ENCODE measurements around the gene RCAN2.
"Not testable (repeated sequence)": the region's sequence is repeated elsewhere in the genome, so short reads cannot be mapped to it uniquely, and the experiment has no call there.

RCAN2 gene

DNA sequence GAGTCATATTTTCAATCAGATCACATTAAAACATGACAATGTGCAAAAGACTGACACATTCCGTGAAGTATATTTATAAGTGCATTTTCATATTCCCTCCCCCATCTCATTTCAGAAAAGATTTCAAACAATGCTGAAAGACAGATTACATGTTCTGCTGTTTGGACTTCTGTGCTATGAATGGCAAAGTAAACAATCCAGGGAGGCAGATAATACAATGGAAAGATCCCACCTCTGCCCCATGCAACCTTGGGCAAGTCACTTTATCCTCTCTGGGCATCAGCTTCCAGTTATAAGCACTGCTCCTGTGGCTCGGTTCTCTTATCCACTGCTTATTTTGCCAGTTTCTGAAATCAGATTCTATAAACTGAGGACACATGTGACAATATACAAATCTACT, 110.2 kb downstream of the RCAN2 start:
- DNase-seq: no peak

DNA sequence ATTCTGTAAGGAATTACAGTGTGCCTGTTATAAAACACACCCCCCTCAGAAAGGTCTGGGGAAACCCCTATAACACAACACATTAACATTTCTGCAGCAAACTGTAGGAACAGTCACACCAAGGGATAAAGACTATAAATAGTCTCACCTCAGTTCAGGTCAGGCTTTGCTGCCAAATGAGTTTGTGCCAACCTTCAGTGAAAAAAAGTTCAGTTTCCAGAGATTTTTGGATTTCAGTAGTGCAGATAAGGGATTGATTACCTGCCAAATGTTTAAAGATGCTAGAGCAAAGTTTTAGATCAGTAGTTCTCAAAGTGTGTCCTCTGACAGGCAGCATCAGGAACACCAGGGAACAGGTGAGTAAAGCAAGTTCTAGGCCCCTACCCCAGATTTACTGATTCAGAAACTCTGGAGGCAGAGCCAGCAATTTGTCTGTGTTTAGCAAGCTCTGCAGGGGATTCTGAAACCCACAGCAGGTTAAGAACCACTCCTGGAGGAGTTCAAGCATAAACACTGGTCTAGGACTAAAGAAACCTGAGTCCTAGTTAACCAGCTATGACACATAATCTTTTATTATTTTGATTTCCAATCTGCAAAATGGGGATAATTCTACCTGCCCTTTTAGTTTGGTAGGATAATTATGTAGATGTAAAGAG, 111.0 kb downstream of the RCAN2 start:
- DNase-seq: no peak

DNA sequence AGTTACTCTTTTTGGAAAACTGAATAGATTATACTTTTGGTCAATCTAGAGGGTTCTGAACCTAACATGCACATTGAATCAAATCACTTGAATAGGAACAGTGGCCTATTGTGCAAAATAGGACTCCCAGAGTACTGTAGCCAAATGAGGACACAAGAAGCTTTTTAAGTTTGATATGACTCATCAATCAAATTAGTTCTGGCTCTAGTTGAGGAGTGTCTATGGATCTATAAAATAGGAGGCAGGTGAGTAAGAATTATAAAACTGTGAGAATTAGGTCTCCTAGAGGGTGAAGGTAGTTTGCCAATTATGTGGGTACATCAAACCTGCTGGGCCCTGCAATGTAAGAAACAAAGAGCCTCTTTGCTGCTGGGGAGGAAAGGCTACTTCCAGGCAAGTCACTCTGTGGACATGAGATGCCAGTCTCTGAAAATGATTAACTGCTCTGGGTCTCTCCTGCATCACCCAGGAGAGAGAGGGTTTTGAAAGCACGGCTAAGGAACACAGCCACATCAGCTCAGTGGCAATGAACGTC, 112.3 kb downstream of the RCAN2 start:
- DNase-seq: no peak

DNA sequence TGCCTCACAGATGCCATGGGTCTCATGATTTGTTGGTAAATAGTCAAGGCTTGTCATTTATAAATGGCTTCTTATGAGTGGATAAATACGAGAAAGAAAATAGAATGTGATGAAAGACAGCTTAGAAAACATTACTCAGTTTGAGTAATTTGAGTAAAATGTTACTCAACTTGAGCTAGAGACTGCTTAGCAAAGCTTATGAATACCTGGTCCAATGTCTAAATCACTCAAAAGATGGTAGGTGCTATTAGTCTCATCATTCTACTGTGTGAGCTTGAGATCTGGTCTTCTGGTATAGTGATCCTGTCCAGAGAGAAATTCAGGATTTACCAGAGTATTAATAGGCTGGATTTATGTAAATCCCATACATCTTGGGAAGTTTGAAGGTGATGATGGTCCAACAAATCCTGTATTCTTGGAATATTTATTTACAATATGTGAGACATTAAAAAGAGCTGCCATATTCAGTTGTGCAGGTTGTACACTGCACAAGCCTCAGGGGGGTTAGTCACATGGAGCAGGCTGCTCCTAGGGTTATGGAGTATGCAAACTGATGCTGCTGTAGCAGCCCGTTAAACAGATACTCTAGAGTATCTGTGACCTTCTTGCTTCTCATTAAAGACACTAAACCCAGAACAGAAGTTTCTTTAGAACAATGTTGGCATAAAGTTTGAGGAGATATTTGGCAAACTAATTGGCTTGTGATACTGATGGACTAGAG, 112.9 kb downstream of the RCAN2 start:
- DNase-seq: no peak

DNA sequence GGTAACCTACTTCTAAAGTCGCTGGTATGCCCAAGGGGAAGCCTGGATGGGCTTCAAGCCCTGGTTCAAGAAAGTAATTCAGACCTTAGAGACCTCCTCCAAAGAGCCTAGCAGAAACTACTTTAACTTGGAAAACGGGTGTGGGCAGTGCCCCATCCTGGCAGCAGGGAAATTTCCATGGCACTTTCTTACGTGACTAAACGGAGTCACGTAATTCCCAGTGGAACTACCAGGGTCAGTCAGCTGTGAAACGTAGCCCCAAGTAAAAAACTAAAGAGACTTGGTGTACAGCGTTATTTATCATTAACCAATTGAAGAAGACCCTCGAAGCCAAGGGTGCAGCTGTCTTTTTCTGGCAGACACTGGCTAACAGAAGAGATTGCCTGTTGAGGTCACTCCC, 114.0 kb downstream of the RCAN2 start:
- DNase-seq: no peak

DNA sequence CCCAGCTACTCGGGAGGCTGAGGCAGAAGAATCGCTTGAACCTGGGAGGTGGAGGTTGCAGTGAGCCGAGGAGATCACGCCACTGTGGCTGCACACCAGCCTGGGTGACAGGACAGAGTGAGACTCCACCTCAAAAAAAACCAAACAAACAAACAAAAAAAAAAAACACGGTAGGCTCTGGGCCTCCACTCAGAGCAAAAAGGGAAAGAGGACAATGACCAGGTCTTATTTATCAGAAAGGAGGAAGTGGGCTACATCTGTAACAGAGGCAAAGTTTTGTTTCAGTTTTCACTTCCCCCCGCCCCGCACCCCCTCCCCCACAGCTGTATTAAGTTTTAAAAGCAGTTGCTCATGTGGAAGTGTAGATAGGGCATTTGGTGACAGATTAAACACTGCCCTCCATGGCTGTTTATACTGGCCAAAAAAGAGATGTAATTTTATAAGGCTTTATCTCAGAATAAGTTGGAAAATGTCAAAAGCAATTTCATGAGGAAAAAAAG, 114.6 kb downstream of the RCAN2 start:
- no peak for DNase-seq

DNA sequence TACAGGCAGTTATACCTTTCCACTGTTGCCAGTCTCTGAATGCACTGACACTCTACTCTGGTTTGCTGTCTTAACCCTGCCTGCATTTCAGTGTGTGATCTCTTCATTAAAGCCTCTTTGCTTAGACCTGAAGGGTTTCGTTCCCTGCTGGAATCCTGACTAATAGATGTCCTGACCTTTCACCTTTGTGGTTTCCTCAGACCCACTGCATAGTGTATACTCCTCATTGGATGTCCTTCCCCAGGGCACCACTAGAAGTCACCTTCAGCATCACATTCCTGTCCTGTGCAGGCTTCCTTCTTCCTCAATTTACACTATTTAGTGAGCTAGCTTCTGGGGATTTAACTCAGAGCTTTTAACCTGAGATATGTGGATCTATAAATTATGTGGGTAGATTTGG, 120.6 kb downstream of the RCAN2 start:
- DNase-seq: no peak

DNA sequence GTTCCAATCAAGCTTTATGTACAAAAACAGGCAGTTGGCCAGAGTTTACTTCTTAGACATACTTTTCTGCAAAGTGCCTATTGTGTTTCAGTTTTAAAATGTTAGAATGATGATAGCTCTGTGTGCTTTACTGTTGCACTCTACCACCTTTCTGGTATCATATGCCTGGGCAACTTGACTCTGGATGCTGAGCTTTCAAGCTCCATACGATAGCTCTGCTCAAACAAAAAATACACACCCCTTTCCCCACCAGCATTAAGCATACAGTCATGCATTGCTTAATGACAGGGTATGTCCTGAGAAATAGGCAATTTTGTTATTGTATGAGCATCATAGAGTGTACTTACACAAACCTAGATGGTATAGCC, 123.1 kb downstream of the RCAN2 start:
- DNase-seq: no peak

DNA sequence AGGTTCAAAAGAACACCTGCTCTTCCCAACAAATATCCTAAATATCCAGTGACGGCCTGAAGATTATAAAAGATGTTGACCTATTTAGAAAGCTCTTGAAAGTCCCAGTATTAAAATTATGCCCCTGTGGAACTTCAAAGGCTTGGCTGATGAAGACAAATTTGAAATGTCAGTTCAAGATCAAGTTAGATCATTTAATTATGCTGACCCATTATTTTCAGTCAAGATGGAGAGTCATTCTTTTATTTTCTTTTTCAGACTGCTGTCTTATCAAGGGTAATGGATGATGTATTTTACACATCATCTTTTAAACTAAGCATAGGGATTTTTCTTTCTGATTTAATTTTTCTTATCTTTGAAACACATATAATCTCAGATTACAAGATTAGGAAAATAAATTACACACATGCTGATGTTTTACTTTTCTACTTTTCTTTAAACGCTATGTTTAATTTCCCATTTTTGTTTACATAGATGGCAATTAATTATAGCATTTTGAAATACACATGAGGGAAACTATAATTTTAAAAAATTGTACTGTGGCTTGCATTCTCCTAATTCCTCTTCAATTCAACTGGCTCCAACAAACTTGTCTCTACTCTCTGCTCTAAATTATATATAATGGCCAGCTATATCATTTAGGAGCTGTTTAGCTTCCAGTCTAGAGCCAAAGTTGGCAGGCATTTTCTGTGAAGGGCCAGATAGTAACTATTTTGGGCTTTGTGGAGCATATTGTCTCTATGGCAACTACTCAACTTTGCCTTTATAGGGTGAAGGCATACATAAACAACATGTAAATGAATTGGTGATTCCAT, 123.7 kb downstream of the RCAN2 start:
- no peak for DNase-seq

DNA sequence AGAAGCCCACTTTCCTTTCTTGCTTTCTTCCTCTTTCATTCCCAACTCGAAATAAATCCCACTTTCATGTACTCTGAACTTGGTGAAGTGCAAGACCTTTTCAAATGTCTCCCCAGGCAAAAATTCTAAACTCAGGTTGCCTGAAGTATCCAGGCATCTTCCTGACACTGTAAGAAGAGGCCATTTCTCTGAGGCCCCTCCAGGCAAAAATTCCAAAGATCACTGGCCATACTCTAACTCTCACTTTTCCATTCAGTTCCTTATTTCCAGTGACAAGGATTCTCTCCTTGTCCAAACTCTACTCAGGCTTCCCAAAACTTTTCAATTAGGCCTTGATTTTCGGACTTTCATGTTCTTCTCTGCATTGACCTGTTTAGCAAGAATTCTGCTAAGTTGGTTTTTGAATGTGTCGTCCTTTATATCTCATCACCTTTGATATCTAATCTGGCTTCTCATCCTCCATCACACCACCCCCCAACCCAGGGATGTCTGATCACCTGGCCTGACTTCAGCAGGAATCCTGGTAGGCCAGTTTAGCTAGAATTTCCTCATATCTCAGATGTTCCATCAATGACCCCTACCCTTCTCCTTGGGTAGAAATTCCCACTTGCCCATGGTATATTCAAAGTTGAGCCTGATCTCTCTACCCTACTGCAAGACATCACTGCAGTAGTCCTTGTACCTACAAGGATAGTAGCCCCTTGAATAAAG, 124.9 kb downstream of the RCAN2 start:
- no peak for DNase-seq

DNA sequence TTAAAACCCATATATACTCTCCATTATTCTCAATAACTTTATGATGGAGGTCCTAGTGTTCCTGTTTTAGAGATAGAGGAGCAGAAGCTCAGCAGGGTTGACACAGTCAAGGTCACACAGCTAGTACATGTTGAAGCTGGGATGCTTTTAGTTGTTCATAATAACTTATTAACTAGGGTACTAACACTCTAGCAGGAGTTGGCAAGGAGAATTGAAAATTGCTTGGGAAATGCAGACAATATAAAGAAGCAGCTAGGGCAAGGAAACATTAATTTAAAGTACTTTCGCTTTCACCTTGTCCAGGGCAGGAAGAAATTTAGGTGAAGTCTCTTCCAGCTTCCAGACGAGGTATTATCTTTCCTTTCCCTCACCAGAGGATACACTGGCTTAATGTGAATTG, 133.7 kb downstream of the RCAN2 start:
- no peak for DNase-seq

DNA sequence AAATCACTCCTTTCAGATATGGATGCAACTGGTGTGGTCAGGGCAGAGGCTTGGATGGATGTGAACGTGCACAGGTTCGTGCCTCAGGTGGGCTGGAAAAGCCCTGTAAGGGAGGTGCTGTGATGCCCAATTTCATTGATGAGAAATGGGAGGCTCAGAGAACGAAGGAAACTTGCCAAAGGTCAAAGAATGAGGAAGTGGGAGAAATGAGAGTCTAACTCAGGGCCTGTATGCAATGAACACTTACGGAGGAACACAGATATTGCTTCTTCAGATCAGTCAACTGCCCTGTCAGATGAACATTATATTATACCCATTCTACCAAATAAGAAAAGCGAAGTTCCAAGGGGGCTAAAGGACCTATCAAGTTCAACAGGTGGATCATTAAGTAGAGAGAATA, 134.7 kb downstream of the RCAN2 start:
- no peak for DNase-seq

DNA sequence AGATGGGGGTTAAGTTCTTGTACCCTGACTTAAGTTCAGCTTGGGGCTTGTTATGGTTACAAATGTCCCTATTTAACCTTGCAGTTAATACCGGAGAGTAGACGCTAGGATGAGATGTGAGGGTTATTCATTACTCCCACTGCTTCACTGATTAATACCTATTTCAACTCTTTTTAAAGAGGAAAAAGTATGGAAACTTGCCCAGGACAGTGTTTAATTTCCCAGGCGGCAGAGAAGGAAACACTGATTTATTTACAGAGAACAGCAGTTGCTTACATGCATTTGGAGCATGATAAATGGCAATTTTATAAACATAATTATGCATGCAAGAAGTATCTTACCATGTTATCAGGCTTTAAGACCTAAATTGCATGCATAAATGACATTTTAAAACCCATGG, 137.7 kb downstream of the RCAN2 start:
- DNase-seq: no peak

DNA sequence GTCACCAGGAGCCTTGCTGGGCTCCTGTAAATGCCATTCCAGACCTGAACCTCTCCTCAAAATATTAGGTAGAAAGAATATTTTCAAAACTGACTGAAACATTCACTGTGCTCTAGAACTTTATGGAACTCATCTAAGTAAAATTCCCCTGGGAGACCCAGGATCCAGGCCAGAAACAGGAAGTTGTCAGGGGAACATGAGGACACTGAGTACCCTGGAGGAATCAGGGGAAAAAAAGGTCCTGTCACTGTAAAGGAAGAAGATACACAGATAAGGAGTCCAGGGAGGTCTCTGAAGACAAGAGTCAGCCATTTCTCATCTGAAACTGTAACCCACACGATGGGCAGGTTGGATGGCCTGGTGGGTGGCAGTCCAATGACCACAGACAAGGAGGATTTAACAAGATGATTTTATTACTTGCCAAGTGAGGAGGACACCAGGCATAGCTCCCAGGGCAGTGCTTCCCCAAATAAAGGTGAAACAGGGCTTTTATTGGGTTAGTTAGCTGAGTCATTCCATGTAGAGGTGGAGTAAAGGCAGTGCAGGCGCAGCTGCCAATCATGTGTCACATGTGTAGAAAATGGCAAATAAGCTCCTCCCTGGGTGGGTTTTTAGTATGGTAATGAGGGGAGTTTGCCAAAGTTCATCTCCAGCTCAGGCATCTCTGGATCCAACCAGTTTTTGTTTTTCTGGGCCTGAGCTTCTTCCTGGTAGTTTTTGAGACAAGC, 138.5 kb downstream of the RCAN2 start:
- DNase-seq: no peak

DNA sequence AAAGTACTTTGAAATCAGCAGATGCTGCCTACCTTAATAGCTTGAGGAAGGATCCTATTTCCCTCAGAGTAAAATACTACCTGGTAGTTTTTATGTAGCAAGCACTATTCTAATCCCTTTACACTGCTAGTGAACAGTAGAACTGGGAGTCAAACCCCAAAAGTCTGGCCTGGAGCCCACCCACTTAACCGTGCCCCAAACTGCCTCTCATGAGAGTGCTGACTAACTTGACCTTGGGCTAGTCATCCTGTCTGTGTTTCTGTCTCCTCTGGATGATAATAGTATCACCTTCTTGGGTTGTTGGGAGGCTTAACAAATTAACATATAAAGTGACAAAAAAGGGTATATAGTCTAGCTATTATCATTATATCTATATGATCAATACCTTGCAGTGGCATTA, 140.5 kb downstream of the RCAN2 start:
- no peak for DNase-seq

DNA sequence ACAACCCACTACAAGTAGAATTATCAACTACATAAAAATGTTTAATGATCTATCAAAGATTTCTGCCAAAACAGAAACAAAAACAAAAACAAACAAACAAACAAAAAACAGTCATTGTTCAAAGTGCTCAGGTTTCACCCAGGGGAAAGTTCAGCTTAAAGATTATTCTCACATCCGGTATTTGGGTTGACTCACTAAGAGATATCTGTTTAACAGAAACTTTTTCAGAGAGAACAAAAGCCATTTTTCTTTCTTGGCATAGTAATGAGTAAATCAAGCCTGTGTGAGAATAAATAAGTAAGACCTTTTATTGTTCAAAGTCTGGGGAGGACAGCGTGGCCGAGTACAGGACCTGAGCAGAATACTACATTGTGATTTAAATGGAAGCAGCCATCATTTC, 143.6 kb downstream of the RCAN2 start:
- no peak for DNase-seq

DNA sequence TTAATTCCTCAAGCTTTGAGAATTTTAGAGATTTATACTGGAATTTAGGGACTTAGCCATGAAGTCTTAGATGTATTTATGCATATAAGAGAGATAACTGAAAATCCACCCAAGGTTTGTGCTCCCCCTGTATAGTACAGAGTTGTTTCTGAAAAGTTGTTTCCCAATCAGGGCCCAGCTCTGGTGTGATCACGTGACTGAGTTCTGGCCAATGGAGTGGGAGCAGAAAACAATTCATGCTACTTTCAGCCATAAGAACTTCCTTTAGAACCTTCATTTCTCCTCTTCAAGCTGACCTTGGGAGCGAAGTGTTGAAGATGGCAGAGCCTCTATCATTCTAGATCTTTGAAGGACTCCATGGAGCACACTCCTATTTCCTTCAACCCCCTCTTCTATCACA, 151.0 kb downstream of the RCAN2 start:
- no peak for DNase-seq

DNA sequence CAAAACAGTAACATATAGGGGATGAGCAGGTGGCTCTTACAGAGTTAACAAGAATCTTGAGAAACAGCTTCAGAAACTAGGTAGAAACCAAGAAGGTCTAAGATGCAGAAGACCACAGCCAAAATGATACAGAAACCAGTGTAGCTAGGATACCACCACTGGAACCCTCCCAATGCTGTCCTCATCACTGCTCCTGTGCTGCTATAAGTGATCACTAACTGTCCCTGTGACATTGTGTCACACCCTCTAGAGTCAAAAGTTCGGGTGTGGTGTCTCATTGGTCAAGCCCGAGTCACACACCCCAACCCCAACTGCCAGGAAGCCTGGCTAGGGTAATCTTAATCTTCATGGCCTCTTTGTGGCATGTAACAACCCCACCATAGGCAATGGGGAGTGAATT, 153.1 kb downstream of the RCAN2 start:
- DNase-seq: no peak

DNA sequence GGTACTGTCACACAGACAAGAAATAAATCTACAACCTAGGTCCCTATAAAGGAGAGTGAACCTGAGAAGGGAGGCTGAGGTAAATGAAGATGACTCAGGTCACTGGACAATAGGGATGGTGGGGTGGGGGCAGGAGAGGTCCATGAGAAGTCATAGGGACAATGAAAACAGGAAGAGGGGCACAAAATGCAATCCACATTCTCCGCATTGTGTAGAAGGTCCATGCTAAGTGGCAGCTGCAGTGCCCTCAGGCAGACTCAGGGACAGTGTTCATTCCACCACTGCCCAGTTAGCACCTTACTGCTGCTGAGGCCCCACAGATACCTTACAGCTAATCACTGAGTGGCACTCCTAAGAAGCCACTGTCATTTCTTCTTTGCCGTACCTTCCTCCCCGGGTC, 156.8 kb downstream of the RCAN2 start:
- DNase-seq: no peak

DNA sequence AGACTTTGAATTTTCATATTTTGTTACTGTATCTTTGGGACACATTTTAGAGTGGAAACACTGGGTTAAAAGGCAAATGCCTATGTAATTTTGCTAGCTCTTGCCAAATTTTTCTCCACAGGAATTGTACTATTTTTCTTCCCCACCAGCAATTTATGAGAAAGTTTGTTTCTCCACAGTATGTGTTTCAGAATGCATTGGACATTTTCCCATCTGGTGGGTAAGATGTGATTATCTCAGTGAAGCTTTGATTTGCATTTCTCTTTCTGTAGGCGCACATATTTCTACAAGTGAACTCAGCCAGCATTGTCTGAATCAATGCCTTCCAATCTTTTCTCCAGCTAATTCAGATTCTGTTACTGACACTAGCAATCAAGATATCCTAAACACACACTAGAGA, 157.8 kb downstream of the RCAN2 start:
- DNase-seq: no peak

DNA sequence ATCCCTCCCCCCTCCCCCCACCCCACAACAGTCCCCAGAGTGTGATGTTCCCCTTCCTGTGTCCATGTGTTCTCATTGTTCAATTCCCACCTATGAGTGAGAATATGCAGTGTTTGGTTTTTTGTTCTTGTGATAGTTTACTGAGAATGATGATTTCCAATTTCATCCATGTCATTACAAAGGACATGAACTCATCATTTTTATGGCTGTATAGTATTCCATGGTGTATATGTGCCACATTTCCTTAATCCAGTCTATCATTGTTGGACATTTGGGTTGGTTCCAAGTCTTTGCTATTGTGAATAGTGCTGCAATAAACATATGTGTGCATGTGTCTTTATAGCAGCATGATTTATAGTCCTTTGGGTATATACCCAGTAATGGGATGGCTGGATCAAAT, 158.8 kb downstream of the RCAN2 start:
- DNase-seq: not testable (repeated sequence)

DNA sequence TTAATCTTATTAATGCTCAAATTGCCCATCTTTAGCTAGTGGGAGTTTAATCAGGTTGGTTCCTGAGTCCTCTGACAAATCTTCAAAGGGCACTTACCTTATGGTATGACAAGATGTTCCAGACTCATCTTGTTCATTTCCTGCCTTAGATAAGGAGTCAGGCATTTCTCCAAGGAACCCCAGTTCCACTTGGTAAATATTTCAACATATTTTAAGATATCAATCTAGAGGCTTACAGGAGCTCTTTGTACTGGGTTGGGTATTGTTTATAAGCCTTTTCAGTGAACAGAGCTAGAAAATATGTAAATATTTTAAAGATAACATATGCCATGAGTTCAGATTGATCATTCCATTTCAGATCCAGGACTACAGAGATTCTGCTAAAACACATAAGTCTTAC, 159.8 kb downstream of the RCAN2 start:
- no peak for DNase-seq
